Stimulated activated CD4-positive, alpha-beta T cell treated with anti-CD3 and anti-CD28 coated beads, Interleukin-4, amount 100 ng/mL, for 1 hour (primary cell): ENCODE results near the gene ABL2.
"Not testable (repeated sequence)": the region's sequence is repeated elsewhere in the genome, so short reads cannot be mapped to it uniquely, and the experiment has no call there.

Experiments used
- DNase-seq: peaks from one replicate; pipeline ENCODE4 v3.0.0-alpha.2; 2020

ABL2 gene

DNA sequence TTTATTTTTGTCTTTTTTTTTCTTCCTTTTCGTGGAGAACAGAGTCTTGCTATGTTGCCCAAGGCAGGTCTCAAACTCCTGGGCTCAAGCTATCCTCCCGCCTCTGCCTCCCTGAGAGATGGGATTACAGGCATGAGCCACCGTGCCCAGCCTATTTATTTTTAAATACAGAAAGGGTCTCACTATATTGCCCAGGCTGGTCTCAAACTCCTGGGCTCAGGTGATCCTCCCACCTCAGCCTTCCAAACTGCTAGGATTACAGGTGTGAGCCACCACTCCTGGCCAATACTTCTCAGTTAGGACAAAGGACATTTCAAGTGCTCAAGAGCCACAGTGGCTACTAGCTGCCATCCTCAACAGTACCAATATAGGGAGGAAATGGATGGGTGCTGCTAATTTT lies 16.2 kb downstream of the ABL2 start:
- not testable (repeated sequence) for DNase-seq

DNA sequence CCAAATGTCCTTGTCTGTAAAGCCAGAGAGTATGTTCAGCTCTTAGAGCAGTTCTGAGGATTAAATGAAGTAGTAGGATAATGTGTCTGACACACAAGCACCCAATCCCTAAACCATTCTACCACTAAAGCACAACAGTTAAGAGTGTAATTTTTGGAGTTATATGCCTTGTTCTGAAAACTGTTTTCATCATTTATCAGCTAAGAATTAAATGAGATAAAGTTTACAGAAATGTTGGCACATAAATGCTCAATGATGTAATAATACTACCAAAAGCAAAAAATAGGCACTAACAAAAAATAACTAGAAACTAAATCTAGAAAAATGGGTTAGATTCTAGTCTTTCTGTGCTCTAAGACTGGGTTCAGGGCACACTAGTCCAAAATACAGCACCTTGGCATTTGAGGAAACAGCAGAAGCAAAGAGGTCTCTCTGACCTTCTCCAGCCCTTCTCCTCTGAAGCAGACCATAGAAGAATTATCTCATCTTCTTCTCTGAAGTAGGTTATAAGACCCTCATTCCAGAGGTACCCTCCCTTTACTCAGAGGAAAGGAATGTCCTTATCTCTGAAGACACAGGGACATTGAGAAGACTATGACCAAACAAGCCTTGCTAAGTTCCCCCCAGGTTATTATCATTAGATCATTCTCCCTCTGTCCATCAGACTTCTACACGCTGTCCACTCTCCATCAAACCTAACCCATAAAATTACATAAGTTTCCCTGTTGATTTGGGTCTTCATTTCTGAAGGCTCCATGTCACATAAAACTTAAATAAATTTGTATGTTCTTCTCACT lies 20.6 kb downstream of the ABL2 start:
- DNase-seq = no peak

DNA sequence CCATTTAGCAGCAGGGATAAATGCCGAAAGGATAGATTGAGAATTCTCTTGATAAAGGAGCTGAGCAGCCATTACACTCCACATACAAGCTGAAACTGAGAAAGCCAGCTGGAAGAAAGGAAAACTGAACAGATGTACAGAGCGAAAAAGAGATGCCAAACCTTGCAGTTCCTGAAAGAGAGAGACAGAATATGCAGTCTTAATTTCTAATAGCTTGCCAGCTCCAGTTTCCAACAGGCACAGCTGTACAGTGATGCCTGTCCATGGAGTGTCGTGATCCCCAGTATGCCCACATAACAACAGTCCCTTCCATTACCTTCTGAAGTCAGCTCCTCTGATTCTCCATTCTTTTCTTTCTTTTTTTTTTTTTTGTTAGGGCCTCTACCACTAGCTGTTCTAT lies 22.7 kb downstream of the ABL2 start:
- DNase-seq = no peak

DNA sequence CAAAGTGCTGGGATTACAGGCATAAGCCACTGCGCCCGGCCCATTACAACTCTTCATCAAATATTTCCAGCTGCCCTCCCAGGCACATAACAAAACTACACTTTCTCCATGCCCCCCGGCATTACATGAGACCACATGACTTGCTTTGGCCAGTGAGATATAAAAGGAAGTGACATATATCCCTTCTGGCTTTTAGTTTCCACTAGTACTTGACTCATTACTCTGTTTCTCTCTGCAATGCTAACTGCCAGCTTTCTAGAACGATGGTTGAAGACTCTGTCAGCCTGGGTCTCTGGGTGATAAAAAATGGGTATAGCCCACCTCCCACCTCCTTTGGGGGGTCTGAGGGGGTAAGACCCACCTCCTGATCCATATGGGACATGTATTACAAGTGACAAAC lies 24.2 kb downstream of the ABL2 start:
- DNase-seq = no peak

DNA sequence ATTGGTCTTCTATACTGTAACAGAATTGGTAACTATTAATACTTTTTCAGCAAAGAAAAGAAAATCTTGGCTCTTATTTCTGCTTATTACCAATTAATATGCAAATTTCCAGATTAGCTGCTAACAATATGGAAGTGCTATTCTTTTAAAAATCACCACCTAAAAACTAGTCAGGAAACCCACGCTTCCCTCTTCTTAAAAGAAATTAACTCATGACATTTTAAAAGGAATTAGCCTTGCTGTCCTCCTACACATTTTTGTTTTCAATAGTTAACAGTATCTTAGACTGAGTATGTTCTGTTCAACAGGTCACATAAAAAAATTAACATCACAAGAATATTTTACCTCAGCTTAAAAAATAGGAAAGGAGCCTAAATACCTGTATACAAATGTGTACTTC lies 27.3 kb downstream of the ABL2 start:
- no peak for DNase-seq

DNA sequence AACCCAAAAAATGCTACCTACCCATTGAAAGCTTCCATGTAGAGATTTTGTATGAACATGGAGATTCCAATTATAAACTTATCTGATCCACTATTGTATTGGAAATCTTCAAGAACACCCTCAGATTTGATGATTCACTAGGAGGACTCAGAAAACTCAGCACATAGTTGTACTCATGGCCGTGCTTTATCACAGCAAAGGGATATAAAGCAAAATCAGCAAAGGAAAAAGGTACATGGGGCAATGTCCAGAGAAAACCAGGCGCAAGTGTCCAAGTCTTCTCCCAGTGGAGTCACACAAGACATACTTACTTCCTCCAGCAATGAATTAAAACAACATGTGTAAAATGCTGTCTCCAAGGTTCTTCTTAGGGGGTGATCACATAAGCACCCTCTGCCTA lies 28.9 kb downstream of the ABL2 start:
- DNase-seq = no peak

DNA sequence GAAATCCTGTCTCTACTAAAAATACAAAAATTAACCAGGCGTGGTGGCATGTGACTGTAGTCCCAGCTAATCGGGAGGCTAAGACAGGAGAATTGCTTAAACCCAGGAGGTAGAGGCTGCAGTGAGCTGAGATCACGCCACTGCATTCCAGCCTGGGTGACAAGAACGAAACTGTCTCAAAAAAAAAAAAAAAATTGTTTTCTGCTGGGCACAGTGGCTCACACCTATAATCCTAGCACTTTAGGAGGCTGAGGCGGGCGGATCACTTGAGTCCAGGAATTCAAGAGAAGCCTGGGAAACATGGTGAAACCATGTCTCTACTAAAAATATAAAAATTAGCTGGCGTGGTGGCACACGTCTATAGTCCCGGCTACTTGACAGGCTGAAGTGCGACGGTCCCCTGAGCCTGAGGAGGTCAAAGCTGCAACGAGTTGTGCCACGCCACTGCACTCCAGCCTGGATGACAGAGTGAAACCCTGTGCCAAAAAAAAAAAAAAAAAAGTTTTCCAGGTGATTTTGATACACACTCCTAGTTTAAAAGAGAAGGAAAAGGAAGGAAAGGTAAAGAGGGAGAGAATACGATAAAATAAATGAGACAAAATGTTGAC lies 31.7 kb downstream of the ABL2 start:
- no peak for DNase-seq

DNA sequence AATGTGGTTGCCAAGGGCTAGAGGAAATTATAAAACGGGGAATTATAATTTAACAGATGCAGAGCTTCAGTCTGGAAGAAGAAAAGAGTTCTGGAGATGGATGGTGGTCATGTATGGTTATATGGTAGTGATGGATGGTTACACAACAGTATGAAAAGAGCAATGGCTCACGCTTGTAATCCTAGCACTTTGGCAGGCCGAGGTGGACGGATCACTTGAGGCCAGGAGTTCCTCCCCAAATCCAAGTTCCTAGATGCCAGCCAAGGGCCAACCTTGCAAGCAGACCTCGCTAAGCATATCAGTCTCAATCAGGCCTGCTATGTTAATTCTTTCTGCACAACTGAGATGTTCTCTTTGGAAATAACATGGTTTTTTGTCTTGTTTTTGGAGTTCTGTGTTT lies 33.6 kb downstream of the ABL2 start:
- DNase-seq = not testable (repeated sequence)

DNA sequence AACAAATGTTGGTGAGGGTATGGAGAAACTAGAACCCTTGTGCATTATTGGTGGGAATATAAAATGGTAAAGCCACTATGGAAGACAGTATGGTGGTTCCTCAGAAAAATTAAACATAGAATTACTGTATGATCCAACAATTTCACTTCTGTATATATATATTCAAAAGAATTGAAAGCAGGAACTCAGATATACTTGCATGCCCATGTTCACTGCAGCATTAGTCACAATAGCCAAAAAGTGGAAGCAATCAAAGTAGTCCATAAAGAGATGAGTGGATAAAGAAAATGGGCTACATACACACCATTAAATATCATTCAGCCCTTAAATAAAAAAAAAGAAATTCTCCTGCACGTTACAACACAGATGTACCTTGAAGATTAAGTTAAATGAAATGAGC lies 34.1 kb downstream of the ABL2 start:
- no peak for DNase-seq

DNA sequence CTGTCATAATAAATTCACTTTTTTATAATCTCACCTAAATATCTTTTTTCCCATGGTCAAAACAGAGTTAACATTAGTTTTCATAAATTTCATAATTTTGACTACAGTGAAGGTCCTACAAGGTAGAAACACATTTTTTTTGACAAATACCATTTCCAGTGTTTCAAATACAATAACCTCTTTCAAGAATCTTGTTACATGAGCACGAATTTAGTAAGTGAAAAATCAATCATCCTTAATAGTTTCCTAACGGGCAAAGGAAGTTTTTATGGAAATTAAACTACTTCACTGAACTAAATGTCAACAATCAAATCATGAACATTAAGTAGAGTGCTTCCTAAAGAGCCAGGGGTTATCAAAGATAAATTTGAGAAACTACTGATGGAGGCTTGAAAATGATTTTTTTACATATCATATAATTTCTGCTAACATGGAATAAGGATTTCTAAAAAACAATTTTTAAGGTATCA lies 35.4 kb downstream of the ABL2 start:
- no peak for DNase-seq

DNA sequence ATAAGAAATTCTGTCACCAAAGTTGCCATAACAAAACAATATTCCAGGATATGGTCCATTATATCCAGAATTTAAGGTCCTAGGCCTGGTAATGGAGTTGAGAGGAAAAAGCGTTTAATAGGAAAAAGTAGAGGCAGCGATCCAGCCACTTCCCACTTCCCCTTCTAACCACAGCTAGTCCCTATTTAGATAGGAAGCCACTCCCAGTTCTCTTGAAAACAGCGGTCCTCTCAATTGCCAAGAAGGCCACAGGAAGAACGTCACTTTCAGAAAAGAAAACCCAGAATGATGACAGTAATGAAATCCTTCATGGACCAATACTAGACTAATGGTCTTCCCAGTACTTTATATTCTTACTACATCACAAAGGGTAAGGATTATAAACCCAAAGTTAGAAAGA lies 38.6 kb downstream of the ABL2 start:
- no peak for DNase-seq

DNA sequence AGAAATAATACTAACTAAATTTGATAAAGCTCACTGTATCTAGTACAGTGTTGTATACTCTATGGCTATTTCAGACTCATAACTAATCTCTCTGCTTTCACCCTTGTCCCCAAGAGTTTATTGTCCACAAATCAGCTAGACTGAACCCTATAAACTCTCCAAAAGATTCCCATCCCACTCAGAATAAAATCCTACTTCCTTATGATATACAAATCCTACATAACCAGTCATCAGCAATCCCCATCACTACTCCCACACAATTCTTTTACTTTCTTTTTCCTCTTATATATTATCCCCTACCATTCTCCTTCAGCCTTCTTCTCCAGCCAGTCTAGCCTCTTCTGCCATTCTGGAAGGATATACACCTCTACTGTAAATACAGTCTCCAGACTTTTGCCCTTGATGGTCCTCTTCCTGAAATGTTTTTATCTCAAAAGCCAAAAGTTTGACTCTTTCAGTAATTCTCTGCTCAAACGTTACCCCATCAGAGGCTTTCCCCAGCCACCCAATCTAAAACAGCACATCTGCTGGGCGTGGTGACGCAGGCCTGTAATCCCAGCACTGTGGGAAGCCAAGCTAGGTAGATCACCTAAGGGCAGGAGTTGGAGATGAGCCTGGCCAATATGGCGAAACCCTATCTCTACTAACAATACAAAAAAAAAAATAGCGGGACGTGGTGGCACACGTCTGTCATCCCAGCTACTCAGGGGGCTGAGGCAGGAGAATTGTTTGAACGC lies 41.6 kb downstream of the ABL2 start:
- no peak for DNase-seq

DNA sequence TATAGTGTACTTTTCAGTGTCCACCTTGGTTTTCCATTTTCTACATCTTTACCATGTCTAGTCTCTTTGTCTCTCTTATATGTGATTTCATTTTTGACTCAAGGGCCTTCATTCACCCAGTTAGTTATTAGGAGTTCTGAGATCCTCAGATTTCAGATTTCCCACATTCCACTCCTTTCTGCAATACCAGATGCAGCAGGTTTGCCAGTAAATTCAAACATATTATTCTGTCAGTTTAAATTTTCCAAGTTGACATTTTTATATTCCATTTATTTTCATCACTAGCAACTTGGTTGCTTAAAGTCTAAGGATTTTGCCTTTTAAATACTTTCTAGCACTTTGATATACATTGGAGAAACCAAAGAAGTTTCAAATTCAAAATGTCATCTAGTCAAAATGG lies 42.4 kb downstream of the ABL2 start:
- no peak for DNase-seq

DNA sequence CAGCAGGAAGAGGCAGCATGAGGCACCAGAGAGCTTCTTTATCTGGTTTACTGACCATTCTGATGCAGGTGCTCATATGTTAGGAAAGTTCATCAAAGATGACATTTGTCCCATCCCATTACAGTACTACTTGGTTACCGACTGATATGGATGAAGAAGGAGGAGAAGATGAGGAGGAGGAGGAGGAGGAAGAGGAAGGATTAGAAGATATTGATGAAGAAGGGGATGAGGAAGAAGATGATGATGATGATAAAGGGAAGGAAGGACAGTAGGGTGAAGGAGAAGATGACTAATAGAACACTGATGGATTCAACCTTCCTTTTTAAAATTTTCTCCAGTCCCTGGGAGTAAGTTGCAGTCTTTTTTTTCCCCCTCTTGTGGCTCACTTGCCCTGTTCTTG lies 45.1 kb downstream of the ABL2 start:
- no peak for DNase-seq

DNA sequence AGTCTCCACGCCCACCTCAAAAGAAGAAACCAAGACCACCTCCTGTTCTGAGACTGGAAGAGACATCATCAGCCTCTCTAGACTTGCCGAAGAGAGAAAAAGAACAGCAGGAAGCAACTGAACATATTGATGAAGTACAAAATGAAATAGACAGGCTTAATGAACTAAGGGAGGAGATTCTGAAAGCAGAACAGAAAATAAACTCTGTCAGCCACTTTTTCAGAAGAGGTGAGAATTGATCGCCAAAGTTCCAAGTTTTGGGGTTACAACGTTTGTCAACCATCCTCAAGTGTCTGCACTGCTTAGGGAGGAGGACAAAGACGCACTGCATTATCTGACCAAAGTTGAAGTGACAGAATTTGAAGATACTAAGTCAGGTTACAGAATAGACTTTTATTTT lies 45.6 kb downstream of the ABL2 start:
- no peak for DNase-seq

DNA sequence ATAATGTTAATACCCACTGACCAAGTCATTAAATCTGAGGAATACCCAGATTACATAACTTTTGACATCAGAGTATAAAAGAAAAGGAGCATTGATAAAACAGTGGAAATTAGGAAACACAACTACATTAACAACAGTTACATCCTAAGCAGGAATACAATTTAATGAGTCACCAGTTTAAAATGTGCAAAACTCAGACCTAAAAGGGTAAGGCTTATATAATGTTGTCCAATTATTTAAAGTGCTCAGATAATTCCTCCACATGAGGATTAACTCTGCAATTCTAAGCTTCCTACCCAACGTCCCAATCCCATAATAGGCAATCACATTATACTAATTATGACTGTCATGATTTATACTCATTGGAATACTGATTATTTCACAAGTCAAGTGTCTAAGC lies 50.5 kb downstream of the ABL2 start:
- no peak for DNase-seq

DNA sequence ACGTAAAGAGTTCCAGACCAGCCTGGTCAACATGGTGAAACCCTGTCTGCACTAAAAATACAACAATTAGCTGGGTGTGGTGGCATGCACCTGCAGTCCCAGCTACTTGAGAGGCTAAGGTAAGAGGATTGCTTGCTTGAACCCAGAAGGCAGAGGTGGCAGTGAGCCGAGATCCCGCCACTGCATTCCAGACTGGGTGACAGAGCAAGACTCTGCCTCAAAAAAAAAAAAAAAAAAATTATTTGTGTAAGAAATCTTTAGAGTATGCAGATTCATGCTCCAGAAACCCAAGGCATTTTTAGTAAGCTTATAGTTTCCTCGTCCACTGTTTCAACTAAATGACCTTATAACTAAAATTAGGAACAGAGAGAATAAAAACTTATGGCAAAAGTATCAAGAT lies 51.3 kb downstream of the ABL2 start:
- no peak for DNase-seq

DNA sequence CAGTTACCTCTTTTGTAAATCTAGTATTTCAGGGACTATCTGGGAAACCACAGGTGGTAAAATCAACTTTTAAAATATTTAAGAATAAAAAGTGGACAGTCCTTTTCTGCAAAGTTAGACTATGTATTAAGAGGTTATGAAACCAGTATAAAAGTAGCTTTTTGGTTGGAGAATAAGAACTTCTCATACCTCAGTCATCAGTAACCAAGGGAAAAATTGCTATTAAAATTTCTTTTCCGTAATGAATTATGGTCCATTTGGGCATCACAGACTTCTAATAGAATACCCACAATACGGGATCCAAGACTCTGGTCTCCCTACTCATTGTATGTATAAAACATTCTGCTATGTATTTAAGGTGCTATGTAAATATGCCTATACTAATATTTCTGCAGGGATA lies 51.9 kb downstream of the ABL2 start:
- no peak for DNase-seq

DNA sequence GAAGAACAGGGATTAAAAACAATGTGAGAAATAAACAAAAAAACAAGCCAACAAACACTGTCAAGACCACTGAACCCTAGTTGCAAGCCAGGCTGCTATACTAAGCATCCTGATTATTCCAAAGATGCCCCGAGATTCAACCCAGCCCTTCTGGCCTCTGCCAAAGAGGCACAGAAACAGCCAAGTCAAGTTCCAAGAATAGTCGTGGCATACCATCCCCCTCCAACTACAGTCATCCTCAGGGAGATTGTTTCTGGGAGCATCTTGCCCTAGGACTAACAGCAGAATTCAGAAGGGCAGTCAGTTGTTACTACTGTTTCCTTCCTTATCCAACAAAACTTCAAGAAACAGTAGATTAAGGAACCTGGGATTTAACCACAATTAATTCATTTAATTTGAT lies 52.3 kb downstream of the ABL2 start:
- DNase-seq = no peak

DNA sequence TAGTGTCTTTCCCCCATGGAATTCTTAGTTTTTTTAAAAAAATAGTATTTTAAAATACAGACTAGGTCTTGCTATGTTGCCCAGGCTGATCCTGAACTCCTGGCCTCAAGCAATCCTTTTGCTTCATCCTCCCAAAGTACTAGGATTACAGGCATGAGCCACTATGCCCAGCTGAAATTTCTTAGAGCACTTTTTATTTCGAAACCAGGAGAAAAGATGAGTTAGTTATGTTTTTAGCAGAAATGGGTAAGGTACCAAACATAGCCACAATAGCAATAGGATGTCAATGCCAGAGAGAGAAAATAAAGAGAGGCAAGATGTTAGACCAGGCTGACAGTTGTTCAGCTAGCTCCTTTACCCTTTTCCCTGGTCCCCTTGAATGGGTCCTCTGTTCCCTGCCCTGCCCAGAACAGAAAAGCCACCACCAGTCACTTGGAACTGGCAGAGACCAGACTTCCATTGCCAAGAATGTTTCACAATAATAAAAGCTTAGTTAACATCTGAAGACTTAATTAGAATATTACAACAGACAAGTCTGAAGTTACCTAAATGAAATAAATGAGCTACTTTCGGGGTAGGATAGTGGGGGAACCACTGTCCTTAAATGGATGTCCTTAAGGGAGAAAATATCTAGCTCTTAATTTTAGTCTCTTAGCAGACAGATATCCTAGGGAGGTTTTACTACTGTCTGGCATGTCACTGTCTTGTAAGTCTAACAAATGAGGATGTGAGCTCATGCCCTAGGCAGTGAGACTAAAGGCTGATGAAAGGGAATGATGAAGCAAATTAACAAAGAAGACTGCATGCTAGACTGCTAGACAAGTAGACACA lies 54.3 kb downstream of the ABL2 start:
- DNase-seq = no peak

DNA sequence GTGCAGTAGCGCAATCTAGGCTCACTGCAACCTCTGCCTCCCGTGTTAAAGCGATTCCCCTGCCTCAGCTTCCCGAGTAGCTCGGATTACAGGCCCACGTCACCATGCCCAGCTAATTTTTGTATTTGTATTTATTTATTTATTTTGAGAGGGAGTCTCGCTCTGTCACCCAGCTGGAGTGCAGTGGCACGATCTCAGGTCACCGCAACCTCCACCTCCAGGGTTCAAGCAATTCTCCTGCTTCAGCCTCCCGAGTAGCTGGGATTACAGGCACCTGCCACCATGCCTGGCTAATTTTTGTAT lies 59.1 kb downstream of the ABL2 start:
- DNase-seq = not testable (repeated sequence)

DNA sequence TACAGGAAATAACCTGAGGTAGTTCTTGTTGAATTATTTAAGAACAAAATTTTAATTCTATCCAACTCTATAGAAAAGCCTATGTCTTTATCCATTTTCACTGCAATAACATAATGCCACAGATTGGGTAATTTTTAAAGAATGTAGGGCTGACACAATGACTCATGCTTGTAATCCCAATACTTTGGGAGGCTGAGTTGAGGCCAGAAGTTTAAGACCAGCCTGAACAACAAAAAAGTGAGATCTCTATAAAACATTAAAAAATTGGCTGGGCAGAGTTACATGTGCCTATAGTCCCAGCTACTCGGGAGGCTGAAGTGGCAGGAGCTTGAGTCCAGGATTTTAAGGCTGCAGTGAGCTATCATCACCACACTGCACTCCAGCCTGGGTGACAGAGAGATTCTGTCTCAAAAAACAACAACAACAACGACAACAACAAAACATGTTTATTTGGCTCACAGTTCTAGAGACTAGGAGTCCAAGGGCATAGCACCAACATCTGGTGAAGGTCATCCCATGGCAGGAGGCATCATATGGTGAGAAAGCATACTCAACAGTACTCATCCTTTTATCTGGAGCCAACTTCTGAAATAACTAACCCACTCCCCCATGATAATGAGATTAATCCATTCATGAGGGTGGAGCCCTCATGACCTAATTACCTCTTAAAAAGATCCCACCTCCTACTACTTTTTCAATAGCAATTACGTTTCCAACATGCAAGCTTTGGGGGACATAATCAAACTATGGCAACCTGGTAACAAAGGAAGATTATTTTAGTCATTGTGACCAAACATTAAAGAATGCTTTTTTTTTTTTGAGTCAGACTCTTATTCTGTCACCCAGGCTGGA lies 59.6 kb downstream of the ABL2 start:
- no peak for DNase-seq
